GM18907 (cell line): Measurements from ENCODE around the gene CERS3.

Source experiments
- ATAC-seq: cut with Tn5 transposase; IDR thresholded peaks from one replicate; pipeline ENCODE4 v1.9.1; 2021; ENCODE audit warnings: mild to moderate bottlenecking, moderate library complexity; ENCODE audit not compliant: unreplicated experiment

Gene CERS3

GRCh38 chr15:100531204-100531603, 2.5 kb upstream of the CERS3 start:
- no peak for ATAC-seq

DNA sequence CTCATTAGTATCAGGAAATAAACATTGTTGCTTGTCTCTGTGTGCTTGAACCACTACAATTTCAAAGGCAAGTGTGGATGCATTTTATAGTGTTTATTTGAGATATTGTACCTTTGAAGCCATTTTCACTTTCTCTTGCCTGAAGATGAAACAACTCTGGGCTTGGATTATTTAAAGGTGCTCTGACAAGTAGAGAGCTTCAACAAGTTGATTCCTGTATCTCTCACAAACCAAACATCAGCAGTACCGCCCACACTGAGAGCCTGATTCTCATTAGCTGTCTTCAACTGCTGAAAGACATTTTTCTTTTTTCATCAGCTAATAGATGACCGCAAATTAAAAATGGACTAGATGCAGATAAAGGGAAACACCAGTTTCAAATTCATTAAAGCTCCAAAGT, 806 bp upstream of the CERS3 start:
- no peak for ATAC-seq

- ATAC-seq, result no peak
Observed at GRCh38 chr15:100526027-100526481, 2.7 kb downstream of the CERS3 start.

DNA sequence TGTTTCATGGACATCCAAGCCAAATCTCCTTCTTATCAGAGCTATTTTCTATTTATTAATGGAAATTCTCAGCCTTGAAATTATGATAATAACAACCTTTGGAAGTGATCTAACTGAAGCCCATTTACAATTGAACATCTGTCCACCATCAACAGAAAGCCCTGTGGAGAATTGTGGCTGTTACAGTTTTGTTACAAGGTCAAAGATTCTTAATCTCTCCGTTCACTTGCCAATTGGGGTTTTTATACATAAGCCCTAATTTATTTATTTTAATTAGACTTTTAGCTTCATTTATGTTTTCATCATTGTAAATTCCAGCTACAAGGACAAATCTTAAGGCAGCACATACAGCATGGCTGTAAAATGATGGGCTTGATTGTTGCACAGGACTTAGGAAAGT, 3.3 kb downstream of the CERS3 start:
- ATAC-seq, result no peak

DNA sequence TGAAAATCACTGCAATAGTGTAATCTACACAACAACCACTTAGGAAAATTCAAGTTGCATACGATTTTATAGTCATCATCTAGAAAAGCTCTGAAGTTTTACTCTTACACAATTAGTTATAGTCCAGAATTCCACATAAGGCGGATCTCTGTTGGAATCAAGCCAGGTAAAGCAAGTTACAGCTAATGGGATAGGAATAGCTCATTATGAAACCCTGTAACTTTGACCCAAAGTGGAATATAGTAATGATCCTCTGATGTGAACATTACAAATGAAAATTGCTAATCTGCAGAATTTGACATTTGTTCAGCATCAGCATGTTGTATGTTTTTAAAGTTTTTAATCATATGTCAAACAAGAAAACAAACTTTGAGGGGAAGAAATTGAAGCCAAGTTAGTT, 4.4 kb downstream of the CERS3 start:
- no peak for ATAC-seq

GRCh38 chr15:100521907-100522306, 6.8 kb downstream of the CERS3 start:
- no peak for ATAC-seq

- ATAC-seq, result no peak
Observed at GRCh38 chr15:100520132-100520921, 8.4 kb downstream of the CERS3 start.

- no peak for ATAC-seq
Observed at GRCh38 chr15:100517846-100518245, 10.9 kb downstream of the CERS3 start.

DNA sequence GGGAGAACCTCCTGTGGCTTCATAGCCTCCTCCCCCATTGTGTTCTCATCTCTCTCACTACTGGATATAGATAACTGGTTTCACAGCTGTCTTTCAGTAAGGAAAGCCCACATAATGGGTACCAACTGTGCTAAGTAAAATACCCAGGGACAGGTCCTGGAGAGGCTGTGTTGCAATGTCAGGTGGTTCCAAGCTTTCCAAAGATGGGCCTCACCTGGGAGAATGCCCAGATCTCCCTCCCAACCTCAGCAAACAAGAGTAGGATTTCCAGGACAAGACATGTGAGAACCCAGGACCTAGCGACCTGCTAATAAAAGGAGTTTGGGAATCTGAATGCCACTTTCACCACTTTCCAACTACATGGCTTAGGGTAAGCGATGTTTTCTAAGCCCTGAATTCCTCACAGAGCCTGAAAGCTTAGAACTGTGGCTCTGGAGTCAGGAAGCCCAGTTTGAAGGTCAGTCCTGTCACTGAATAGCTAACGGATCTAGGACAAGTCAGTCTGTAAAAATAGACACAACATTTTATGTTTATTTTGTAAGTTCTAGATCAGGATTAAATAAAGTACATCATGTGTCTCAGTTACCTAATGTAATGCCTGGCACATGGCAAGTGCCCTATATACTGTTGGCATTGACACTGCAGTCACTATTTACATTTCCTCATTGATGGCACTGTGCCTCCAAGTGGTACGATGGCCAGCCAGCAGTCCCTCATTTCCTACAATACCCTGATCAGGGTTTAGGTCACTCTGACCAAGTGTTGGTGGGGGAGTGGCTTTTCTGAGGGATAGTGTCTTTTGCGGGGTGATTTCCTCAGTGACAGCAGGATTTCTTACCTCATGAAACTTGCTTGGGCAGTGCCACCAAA, 11.9 kb downstream of the CERS3 start:
- ATAC-seq, result no peak

DNA sequence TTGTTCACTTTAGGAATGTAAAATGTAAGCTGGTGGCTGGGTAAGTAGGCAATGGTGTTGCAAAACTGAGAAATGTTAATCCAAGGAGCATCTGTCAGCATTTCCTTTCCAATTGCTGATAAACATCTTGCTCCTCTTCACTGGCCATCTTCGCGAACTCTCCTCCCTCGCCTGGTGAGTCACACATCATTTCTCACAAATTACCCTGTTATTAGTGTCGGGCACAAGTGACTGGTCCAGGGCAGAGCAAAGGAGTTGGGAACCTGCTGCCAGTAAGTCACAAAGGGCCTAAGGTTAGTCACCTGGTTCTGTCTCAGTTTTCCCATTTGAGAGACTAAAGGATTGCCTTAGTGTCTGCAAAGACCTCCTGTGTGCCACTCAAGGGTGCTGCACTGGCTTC, 13.0 kb downstream of the CERS3 start:
- no peak for ATAC-seq

GRCh38 chr15:100508641-100509300, 20.0 kb downstream of the CERS3 start:
- no peak for ATAC-seq

DNA sequence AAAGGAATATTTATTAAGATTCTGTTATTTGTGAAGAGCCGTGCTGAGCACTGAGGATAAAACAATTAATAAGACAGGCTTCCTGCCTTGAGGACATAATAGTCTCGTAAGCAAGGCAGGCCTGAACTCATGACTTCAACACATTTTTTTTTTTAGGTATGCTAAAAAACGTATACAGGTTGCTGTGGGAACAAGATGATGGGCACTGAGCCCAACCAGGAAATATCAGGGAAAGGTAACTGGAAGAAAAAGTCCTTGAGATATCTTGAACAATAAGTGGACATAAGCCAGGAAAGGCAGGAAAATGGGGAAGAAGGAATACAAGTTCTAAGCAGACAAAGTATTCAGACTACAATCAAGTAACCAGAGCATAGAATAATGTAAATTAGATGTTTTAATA, 26.1 kb downstream of the CERS3 start:
- no peak for ATAC-seq

DNA sequence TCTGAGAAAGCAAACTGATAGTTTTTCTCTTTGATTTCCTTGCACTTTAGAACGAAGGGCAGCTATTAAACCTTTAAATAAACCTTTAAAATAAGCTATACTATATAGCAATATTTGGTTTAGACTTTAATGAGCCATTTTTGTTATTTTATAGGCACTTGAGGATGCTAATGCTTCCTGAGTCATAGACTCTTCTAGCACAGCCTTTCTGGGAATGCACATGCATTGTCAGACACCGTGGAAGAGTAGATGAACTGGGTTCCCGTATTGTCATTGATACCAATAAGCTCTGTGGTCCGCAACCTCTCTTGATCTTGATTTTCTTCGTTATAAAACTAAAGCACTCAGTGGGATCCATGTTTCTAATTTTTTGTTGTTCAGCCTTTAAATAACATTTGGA, 27.6 kb downstream of the CERS3 start:
- no peak for ATAC-seq

- ATAC-seq, result no peak
Observed at GRCh38 chr15:100500226-100500990, 28.3 kb downstream of the CERS3 start.

GRCh38 chr15:100495861-100496260, 32.9 kb downstream of the CERS3 start:
- no peak for ATAC-seq

- no peak for ATAC-seq
Observed at GRCh38 chr15:100493213-100493612, 35.5 kb downstream of the CERS3 start.

- ATAC-seq, result no peak
Observed at GRCh38 chr15:100484443-100484842, 44.3 kb downstream of the CERS3 start.

DNA sequence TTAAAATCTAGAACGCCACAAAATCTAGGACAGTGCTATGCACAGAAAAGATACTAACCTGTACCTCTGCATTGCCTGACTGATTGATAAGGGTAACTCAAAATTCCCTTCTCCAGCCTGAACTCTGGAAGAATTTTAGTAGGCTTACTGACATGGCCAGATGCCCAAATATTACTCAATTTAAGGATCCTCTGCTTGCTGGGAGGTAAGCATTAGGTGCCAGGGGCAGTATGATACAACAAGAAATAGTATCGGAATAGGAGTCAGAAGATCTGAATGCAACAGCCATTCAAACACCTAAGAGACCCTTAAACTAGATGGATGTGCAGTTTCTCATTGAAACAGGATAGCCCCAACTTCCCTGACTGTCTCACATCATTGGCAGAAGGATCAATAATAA, 45.4 kb downstream of the CERS3 start:
- ATAC-seq, result no peak

- no peak for ATAC-seq
Observed at GRCh38 chr15:100476805-100477204, 51.9 kb downstream of the CERS3 start.

DNA sequence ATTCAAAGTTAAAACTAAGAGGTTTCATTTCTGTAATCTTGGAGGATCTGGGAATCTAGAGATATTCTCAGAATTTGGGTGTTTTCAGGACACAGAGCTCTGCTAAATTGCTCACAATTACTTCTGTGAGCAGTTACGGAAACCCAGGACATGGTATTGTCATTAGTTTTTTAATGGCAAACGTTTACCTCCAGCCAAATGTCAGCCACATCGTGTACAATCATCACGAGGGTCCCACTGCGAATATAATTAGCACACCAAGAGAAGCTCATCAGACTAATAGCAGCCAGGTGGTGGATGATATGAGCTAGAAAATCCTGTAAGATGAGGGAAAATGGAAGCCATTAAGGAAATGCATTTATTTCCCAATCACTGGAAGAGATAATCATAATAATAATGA, 56.0 kb downstream of the CERS3 start:
- ATAC-seq, result no peak

- ATAC-seq, result no peak
Observed at GRCh38 chr15:100471933-100472332, 56.8 kb downstream of the CERS3 start.
